AG08395 (cell line): ENCODE measurements around the gene AFAP1L2.

Experiments used
- DNase-seq: peaks from one replicate; pipeline ENCODE4 v3.0.0; 2012; ENCODE audit warnings: mixed read lengths, low spot score

The AFAP1L2 gene

DNA sequence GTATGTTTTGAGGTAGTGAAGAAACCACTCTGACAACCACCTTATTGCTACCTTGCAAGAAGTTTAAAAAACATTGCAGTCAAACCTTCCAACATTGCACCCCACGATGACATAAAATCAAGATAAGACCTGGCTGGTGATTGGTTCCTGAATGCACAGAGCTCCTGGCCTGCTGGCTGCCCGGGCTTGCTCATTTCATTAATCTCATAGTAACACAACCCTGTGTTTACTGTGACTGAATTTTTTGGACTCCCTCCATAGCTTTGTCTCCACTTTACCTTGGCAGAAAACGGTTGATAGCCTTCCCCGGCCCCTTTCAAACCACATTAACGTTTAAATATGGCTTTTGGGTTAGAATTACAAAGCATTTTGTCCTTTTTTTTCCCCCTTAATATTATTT lies 137.8 kb downstream of the AFAP1L2 start:
- no peak for DNase-seq

DNA sequence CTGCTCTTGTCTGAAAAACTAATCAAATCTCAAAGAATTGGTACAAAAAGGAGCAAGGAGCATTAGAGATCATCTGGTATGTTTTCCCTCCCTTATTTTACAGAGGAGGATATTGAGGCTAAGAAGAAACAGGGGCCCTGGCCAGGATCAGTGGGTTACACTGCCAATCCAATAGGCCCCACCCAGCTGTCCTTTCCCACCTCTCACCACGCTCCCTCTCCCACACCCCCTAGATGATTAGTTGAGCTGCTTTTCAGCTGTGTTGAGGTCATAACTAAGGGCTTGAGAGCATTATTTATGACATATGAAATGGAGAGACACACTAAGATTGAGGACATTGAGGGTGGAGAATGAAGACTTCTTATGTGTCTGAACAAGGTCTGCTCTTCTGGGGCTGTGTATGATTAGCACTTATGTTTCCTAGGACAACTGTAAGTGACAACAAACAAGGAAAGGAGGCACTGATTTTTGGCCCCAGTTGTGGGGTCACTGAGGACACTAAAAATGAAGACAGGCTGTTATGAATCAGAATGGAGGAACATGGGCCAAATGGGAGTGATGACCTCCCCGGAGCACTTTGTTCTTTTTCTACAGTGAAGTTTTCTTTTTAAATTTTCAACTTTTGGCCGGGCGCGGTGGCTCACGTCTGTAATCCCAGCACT lies 138.8 kb downstream of the AFAP1L2 start:
- DNase-seq = peak; percentile 61

DNA sequence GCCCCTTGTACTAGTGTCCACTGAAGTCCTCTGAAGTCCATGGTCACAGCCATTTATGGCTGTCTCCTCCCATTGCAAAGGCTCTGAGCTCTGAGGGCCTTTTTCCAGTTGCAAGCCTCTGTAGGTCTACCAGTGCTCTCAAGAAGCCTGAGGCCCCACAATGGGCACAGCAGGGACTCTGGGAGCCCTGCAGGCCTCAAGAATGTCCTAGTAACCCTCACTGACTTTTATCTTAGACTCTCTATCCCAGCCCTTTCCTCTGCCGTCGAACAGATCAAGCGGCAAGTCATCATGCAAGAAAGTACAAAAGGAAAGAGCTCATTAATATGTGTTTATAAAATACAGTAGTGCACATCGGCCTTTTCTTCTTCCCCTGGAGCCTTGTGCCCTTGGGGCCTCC lies 141.8 kb downstream of the AFAP1L2 start:
- no peak for DNase-seq

DNA sequence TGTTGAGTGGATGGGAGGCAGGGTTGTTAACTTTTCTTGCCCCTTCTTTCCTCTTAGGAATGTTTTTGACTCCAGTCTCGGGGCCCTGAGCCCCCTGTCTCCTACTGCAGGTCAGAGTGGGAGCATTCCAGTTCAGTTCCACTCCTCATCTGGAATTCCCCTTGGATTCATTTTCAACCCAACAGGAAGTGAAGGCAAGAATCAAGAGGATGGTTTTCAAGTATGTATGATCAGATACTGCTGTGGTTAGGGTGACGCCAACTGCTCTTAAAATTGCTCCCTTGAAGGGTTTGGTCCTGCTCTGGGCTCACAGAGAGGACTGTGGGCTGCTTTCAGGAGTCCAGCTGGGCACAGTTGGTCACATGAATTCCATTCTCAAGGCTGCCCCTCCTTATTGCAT lies 143.2 kb downstream of the AFAP1L2 start:
- peak; percentile 64 for DNase-seq

DNA sequence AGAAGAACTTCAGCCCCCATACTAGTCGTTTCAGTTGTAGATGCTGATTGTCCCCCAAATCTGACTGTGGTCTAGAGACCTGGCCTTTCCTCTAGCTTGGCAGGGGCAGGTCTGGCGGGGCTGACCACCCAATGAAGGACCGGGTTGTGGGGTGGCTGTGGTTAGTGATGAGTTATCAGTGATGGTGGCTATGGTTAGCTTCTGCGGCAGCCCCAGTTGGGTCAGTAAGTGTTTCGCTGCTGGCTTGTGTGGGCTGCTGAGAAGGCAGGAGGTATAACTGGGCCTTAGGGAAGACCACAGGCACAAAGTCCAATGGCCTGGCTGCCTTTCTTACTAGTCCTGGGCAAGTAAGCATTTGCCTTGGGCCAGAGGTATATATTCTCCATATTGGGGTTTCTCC lies 143.9 kb downstream of the AFAP1L2 start:
- DNase-seq = no peak

DNA sequence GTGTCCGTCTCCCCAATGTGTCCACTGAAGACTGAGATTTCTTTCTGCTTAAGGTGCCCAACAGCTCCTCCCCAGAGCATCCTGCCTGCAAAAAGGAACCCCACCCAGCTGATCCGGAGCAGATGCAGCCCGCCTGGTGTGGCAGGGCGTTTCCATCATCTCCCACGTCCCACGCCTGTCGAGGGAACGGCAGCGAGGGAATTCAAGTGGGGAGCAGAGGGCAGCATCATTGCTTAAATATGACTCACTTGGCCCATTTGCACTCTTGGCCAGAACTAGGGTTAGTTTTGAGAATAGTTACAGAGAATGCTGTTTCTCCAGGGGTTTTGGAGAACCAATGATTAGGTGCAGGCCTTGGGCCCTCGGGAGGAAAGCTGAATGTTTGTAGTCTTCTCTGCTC lies 144.5 kb downstream of the AFAP1L2 start:
- peak; percentile 88 for DNase-seq

DNA sequence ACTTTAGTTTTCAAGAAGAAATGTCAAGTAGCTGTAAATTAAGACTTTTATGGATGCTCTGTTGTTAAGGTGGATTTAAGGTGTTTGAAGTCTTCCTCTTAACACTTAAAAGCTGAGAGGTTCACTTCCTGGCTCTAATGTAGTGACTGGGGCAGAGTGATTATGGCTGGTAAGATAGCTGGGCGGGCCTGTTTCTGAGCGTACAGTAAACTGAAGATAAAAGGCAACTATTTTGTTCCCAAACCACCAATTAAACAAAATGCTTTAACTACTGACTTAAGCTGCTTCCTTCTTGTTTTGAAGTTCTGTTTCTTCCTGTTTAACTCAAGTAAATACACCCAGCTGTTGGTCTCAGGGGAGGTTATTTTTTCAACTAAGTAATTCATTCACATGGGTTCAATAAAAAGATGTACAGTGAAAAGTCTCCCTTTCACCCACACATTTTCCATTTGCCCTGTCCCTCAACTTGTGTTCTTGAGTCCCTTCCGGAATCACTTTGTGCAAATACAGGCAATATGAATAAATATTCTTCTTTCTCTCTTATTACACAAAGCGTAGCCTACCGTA lies 145.9 kb downstream of the AFAP1L2 start:
- DNase-seq = no peak

DNA sequence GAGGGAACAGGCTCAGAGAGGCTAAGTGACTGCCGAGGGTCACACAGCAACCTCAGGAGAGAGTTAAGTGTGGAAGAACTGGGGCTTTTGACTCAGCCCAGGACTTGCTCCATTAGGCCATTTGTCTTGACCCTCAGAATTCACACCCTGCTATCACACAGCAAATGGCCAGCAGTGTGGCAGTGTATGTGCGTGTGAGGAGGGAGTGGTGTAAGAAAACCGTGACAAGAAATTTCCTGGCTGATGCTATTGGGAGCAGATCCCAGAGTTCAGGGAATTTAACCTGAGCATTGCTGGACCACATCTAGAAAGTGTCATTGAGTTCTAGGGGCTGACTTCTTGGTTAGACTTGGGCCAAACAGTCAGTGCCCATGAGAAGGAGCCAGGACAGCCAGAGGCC lies 146.8 kb downstream of the AFAP1L2 start:
- DNase-seq = no peak

DNA sequence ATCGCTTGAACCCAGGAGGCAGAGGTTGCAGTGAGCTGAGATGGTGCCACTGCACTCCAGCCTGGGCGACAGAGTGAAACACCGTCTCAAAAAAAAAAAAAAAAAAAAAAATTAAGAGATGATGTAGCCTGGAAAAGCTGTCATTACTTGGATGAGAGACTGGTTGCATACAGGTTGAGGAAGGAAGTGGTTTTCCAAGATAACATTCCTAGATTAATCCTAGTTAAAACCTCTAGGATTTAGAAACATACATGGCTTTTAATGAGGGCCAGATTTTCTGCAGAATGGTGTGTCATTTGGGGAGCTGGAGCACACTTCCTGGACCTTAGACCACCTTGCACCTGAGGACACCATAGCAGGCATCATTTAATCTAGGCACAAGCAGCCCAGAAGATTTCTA lies 147.5 kb downstream of the AFAP1L2 start:
- DNase-seq = no peak

DNA sequence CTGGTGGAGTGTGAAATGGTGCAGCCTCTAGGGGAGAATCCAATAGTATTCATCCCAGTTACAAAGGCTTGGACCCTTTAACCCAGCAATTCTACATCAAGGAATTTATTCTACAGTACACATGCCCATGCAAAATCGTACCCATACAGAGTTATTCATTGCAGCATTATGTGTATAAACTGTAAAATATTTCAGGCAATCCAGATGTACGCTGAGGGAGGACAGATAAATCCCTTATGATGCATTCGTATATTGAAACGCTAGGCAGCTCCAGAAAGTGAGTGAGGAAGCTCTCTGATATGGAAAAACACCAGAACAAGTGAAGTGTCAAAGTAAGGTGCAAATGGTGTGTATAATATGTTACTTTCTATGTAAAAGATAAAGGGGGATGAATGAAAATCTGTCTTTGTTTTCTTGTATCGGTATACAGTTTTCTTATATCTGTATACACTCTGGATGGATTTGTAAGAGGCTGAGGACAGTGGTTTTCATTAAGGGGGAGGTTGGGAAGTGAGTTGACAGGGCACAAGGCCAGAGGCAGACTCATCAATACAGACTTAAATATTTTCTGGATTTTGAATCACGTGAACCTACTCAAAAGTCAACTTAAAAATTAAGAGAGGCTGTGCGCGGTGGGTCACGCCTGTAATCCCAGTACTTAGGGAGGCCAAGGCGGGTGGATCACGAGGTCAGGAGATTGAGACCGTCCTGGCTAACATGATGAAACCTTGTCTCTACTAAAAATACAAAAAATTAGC lies 148.1 kb downstream of the AFAP1L2 start:
- no peak for DNase-seq

DNA sequence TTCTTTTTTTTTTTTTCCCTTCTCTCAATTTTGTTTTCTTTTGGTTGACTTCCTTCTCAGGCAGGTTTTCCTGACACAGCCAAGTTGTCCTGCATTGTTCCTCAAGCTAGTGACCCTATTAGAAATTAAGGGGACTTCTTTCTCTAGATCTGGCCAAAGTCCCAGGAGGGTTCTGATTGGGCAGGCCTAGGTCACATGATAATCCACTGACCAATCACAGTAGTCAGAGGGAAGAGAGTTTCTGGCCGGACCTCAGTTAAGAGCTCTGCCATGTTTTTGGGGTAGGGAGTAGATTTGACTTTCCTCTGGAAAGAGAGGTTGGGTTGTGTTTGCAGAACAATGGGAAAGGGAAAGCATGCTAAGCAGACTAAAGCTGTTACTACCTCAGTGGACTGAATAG lies 149.1 kb downstream of the AFAP1L2 start:
- no peak for DNase-seq

DNA sequence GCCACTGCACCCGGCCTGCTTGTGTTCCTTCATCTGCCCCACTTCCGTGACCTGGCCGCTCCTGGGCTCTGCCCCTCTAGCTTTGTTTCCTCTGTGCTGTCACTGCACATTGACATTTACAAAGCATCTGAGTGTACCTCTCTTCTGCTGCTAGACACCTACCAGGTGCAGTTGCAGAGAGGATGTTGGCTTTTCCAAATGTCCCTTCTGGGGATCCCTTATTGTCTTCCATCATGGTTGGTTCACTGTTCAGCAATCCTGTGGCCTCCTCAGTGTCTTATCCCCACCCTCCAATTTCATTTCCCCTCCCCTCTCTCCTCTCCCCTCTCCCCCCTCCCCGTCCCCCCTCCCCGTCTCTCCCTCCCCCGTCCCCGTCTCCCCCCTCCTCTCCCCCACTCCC lies 151.4 kb downstream of the AFAP1L2 start:
- DNase-seq = no peak

DNA sequence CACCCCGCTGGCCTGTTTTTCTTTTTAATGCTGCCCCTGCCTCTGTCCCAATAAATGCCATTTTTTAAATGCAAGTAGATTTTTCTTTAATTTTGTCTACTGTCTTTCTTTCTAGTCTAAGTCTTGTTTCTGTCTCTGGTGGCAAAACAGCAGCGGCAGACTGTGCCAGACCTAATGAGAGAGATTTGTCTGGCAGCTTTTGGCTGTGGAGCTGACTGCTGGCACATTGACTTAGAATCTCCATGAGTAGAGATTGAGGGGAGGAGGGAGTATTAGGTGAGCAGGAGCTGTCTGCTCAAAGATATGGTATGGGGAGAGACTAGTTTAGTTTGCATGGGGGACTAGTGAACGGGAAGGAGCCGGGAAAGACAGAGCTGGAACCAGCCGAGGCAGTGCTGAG lies 152.2 kb downstream of the AFAP1L2 start:
- DNase-seq = no peak

DNA sequence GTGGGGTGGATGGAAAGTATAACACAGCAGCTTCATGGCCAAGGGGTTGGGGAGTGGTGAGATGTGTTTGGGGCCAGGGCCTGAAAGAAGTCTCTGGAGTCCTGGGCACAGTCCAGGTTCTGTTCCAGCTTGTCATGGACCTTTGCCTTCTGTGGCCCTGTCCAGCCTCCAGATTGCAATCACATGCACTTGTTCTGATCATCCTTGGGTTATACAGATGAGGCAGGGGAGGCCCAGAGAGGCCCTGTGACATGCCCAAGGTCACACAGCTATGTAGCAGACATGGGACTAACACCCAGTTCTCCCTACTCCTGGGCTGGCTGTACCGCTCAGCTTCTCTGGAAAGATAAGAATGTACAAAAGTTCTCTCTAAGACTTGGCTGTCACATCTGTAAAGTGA lies 153.6 kb downstream of the AFAP1L2 start:
- no peak for DNase-seq

DNA sequence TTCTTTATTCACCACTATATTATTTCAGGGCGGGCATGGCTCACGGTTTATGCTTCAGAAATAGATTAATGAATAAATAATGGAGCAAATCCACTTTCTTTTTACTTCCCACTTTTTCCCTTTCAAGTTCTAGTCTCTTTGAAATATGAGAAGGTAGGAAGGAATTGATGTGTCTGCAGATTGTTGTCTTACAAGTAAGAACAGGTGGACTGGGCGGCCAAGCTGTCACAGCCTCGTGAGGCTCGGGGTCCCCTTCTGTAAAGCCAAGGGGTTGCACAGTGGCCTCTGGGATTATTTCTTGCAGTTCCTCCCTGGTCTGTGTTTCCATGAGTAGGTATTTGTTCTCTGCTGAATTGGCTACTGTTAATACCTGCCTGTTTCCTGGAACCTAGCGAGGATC lies 154.1 kb downstream of the AFAP1L2 start:
- DNase-seq = no peak

DNA sequence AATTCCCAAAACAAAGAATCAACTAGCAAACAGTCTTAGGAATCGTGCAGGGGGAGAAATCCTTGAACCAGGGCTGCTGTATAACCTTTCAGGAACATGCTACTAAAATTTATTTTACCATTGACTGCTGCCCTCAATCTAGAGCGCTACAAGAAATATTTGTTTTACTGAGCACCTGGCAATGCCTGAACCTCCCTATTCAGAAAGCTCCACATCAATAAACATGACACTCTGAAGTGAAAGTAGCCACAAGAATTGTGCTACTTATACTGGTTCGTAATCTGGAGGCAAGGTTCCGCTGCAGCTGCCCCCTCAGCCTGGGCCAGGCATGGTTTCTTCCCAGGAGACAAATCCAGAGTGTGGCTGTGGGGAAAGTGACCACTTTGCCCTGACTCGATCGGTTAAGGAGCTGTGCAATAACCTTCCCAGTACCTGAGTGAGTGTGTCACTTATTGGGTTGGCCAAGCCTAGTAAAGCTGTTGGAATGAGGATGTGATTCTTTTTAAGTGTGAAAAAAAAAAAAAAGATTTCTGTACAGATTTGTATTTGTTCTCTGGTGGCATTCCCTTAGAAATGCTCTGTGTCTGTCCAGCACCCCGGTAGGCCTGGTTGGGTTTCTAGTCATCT lies 157.5 kb downstream of the AFAP1L2 start:
- no peak for DNase-seq

DNA sequence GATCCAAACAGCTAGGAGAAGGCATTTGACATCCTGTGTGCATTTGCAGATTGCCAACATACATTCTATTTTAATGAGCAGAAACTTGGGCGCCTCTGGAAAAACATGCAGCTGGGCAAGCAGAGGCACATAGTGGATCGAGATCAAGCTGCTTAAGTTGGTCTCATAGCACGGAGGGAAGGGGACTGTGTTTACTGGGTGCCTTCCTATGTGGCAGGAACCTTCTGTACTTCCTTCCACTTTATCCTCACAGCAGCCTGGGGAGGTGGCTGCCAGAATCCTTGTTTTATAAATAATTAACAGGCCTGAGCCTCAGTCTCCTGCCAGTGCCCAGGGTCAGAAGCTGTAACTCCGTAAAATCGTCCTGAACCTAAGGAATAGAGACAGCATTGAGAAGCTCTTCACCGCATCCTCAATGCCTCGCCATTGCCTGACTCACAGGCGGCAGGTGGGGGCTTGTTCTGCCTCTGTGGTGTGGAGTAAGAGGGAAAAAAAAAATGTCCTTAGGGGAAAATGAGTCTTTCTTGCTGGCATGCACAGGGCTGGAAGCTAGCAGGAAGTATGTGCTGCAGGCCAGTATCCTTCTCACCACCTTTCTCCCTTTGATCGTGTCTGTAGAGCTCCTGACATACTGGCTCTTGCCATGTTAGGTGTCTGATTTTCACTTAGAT lies 159.0 kb downstream of the AFAP1L2 start:
- DNase-seq = no peak
